ENCODE data around the gene NQO2. TPM values are rescaled to one million over a fixed set of nuclear protein-coding genes. Genes with fewer than 3 reads are reported as not detected.
A peak's percentile ranks its signal among the peaks of the same experiment; 100 is the strongest.

The NQO2 gene
- total and polyA plus RNA-seq, 7 experiments from 2014 or later = 8.1 to 52.0 (median 26.2) TPM

DNA sequence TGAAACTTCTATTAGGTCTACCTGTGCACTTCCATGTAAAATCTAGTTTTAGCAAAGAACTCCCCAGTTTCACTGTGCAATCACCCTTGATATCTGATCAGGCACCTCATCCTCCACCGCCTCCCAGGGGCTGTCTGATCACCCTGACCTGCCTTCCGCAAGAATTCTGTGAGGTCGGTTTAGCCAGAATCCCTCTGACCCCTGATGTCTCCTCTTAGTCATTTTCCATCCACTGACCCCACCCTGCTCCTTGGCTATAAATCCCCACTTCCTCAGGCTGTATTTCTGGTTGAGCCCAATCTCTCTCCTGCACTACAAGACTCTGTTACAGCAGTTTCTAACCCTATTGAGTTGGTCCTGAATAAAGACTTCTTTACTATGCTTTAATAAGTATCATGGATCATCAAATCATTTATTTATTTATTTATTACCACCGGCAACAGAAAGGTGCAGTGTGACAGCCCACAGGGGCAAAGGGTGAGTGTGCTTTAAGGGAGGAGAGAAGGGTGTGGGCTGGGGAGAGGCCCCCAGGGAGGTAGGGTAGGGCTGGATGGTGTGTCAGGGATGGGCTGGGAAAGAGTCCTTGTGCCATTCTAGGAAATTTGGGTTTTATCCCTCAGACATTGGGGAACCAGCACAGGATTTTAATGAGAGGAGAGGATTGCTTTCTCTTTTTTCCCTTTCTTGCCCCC lies 17.1 kb upstream of the NQO2 start:
- POLR2A ChIA-PET = interaction anchor here (9.6 kb wide), 1 partner anchor 46 kb away, joined by 440 read pairs; no protein-coding TSS in a partner anchor
- Mint-ChIP-seq H3K27ac (peak overlapping the region in 2 of 9 donors; percentile 21 to 83), H3K4me3 (peak overlapping the region in 1 of 10 donors; percentile 34), H3K9me3 (no peaks in the 10 kb centered on the region), H3K36me3 (no peaks in the 10 kb centered on the region), H3K27me3 (peaks cover 0 to 60% (median 5%) of the 10 kb centered on the region in 5 donors), H3K4me1 (peaks cover 7 to 24% (median 13%) of the 10 kb centered on the region in 7 donors)
- Histone ChIP-seq H3K9me3 (ENCODE audit: control insufficient read depth in 2 of 3, low read length in 3 of 3) (no peaks in the 10 kb centered on the region), H3K36me3 (ENCODE audit: control insufficient read depth in 2 of 3, insufficient read depth in 3 of 3, low read length in 3 of 3) (no peaks in the 10 kb centered on the region), H3K27me3 (ENCODE audit: control insufficient read depth in 2 of 2, insufficient read depth in 2 of 2, low read length in 2 of 2) (no peaks in the 10 kb centered on the region), H3K4me1 (ENCODE audit: control insufficient read depth in 2 of 2, insufficient read depth in 2 of 2, low read length in 2 of 2) (peaks cover 4 to 5% of the 10 kb centered on the region in 2 donors), H3K4me3 (ENCODE audit: low read length) (no peak overlapping the region), H3K27ac (ENCODE audit: low read depth, low read length) (no peak overlapping the region)
- DNase-seq = no peak
- no peak for ATAC-seq
- intact Hi-C loops (cut with micrococcal nuclease) = no loop called here
- CTCF ChIA-PET = no interaction called here

DNA sequence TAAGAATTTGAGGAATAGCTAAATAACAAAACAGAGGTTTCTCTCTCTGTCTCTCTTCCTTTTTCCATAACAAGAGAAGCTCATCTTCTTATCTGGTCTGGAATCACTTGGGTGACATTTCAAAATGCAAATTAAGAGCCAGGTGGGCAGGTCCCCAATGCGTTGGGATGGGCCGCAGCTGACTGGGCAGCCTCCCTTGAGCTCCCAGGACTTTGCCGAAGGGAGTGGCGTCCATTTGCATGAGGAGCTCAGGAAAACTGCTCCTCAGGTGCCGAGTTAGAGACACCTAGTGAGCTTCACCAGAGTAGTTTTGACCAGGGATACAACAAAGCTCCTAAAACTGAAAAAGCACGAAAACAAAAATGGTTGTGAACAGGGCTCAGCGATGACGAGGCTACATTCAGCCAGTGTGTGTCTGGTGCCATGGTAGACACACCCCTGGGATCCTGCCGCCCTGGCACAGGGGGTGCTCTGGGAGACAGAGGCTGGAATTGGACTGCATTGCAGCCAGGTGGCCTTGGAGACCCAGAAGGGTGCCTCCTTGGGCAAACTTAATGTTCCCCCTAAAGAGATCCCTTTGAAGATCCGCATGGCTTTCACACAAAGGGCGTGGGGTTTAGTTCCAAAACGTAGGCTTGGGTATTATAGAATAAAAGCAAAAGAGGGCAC lies 14.8 kb upstream of the NQO2 start:
- Histone ChIP-seq H3K27me3 (ENCODE audit: control insufficient read depth in 2 of 2, insufficient read depth in 2 of 2, low read length in 2 of 2) (no peaks in the 10 kb centered on the region), H3K4me1 (ENCODE audit: control insufficient read depth in 2 of 2, insufficient read depth in 2 of 2, low read length in 2 of 2) (peaks cover 14% of the 10 kb centered on the region in 2 donors), H3K36me3 (ENCODE audit: control insufficient read depth in 2 of 3, insufficient read depth in 3 of 3, low read length in 3 of 3) (peaks cover 0 to 4% (median 0%) of the 10 kb centered on the region in 3 experiments), H3K27ac (ENCODE audit: low read depth, low read length) (no peak overlapping the region), H3K9me3 (ENCODE audit: control insufficient read depth in 2 of 3, low read length in 3 of 3) (no peaks in the 10 kb centered on the region), H3K4me3 (ENCODE audit: low read length) (no peak overlapping the region)
- intact Hi-C loops (cut with micrococcal nuclease) = loop anchor here (5.0 kb wide), 2 partner anchors 372 to 1032 kb away; no protein-coding TSS in a partner anchor
- Mint-ChIP-seq H3K9me3 (peaks cover 0 to 1% (median 0%) of the 10 kb centered on the region in 11 donors), H3K27ac (peak overlapping the region in 1 of 9 donors; percentile 56), H3K36me3 (no peaks in the 10 kb centered on the region), H3K4me3 (peak overlapping the region in 1 of 10 donors; percentile 17), H3K4me1 (peaks cover 17 to 33% (median 22%) of the 10 kb centered on the region in 7 donors), H3K27me3 (peaks cover 0 to 42% (median 5%) of the 10 kb centered on the region in 5 donors)
- ATAC-seq (no peak), DNase-seq (no peak)
- CTCF ChIA-PET = interaction anchor here (0.6 to 1.9 kb wide), 3 partner anchors 41 to 135 kb away, joined by 3 to 9 read pairs (median 4); no protein-coding TSS in a partner anchor
- POLR2A ChIA-PET = interaction anchor here (0.7 to 9.6 kb wide), 5 partner anchors 10 to 159 kb away, joined by 3 to 440 read pairs (median 3); no protein-coding TSS in a partner anchor

DNA sequence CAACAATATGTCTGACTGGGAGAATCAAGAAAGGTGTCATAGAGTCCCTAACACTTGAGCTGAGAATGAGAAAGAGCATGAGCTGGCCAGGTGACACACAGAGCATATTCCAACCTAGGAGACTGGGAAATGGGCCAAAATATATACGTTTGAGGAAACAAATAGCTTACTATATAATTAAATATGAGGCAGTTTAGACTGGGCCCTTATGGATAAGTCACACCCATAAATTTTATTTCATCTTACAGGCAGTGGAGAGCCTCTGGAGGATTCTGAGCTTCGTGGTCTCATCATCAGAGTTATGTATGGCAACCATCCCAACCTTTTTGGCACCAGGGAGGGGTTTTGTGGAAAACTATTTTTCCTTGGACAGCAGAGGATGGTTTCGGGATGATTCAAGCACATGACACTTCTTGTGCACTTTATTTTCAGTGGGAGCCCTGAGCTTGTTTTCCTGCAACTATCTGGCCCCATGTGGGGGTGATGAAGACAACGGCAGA lies 12.9 kb upstream of the NQO2 start:
- Mint-ChIP-seq H3K27ac (peak overlapping the region in 7 of 9 donors; percentile 65 to 100 (median 95)), H3K9me3 (peaks cover 0 to 1% (median 0%) of the 10 kb centered on the region in 11 donors), H3K4me3 (peak overlapping the region in 9 of 10 donors; percentile 13 to 96 (median 81)), H3K27me3 (peaks cover 0 to 26% (median 0%) of the 10 kb centered on the region in 5 donors), H3K36me3 (peaks cover 0 to 1% (median 0%) of the 10 kb centered on the region in 5 donors), H3K4me1 (peaks cover 18 to 40% (median 27%) of the 10 kb centered on the region in 7 donors)
- peak overlapping the region; percentile 94 for H3K27ac ChIP-seq (ENCODE audit: low read depth, low read length)
- CTCF ChIA-PET = interaction anchor here (0.6 to 5.9 kb wide), 6 partner anchors 32 to 220 kb away, joined by 3 to 53 read pairs (median 22); no protein-coding TSS in a partner anchor
- POLR2A ChIA-PET = interaction anchor here (0.6 to 9.6 kb wide), 14 partner anchors 8 to 154 kb away, joined by 3 to 440 read pairs (median 5); partner anchors contain the start of genes NQO2, RIPK1 and SERPINB1
- H3K4me3 ChIP-seq (ENCODE audit: low read length) = no peak overlapping the region
- intact Hi-C loops (cut with micrococcal nuclease) = loop anchor here (5.0 kb wide), 2 partner anchors 371 to 1031 kb away; no protein-coding TSS in a partner anchor
- no peaks in the 10 kb centered on the region for H3K9me3 ChIP-seq (ENCODE audit: control insufficient read depth in 2 of 3, low read length in 3 of 3)
- ATAC-seq (no peak), DNase-seq (no peak)
- no peaks in the 10 kb centered on the region for H3K27me3 ChIP-seq (ENCODE audit: control insufficient read depth in 2 of 2, insufficient read depth in 2 of 2, low read length in 2 of 2)
- peaks cover 14% of the 10 kb centered on the region in 2 donors for H3K4me1 ChIP-seq (ENCODE audit: control insufficient read depth in 2 of 2, insufficient read depth in 2 of 2, low read length in 2 of 2)
- peaks cover 0 to 4% (median 0%) of the 10 kb centered on the region in 3 experiments for H3K36me3 ChIP-seq (ENCODE audit: control insufficient read depth in 2 of 3, insufficient read depth in 3 of 3, low read length in 3 of 3)

DNA sequence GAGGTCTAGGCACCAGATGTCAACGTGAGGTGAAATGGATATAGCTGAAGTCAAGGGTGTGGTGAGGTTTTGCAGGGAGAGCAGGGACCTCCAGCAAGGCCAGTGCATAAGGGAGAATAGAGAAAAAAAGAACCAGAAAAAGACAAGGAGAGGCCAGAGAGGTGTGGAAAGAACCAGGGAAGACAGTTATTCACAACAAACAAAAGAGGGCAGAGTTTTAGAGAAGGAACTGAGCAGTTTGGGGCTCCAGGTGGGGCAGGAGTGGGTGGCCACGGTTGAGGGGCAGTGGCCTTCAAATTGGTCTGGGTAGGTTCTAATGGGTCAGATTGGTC lies 11.6 kb upstream of the NQO2 start:
- peaks cover 0 to 4% (median 0%) of the 10 kb centered on the region in 3 experiments for H3K36me3 ChIP-seq (ENCODE audit: control insufficient read depth in 2 of 3, insufficient read depth in 3 of 3, low read length in 3 of 3)
- intact Hi-C loops (cut with micrococcal nuclease) = loop anchor here (2.0 to 5.0 kb wide), 9 partner anchors 35 to 1149 kb away; partner anchors contain the start of genes BPHL (in 1 of the 2), PSMG4 (in 1 of the 2) and SERPINB9 (in 1 of the 2)
- Mint-ChIP-seq H3K27me3 (peaks cover 0 to 18% (median 0%) of the 10 kb centered on the region in 5 donors), H3K9me3 (peaks cover 0 to 1% (median 0%) of the 10 kb centered on the region in 11 donors), H3K27ac (peak overlapping the region; percentile 90 to 100 (median 96)), H3K4me1 (peaks cover 17 to 45% (median 30%) of the 10 kb centered on the region in 7 donors), H3K4me3 (peak overlapping the region; percentile 88 to 96 (median 93)), H3K36me3 (peaks cover 0 to 6% (median 0%) of the 10 kb centered on the region in 5 donors)
- H3K27ac ChIP-seq (ENCODE audit: low read depth, low read length) = peak overlapping the region; percentile 94
- no peak for ATAC-seq
- H3K4me1 ChIP-seq (ENCODE audit: control insufficient read depth in 2 of 2, insufficient read depth in 2 of 2, low read length in 2 of 2) = peaks cover 14% of the 10 kb centered on the region in 2 donors
- POLR2A ChIA-PET = interaction anchor here (0.7 to 9.6 kb wide), 25 partner anchors 9 to 1030 kb away, joined by 3 to 440 read pairs (median 14); partner anchors contain the start of genes NQO2, RIPK1, SERPINB1 and SERPINB6
- DNase-seq = no peak
- CTCF ChIA-PET = interaction anchor here (0.6 to 5.9 kb wide), 12 partner anchors 16 to 513 kb away, joined by 3 to 53 read pairs (median 6); partner anchors contain the start of genes RIPK1 and SERPINB6
- H3K27me3 ChIP-seq (ENCODE audit: control insufficient read depth in 2 of 2, insufficient read depth in 2 of 2, low read length in 2 of 2) = no peaks in the 10 kb centered on the region
- peak overlapping the region; percentile 76 for H3K4me3 ChIP-seq (ENCODE audit: low read length)
- H3K9me3 ChIP-seq (ENCODE audit: control insufficient read depth in 2 of 3, low read length in 3 of 3) = no peaks in the 10 kb centered on the region

DNA sequence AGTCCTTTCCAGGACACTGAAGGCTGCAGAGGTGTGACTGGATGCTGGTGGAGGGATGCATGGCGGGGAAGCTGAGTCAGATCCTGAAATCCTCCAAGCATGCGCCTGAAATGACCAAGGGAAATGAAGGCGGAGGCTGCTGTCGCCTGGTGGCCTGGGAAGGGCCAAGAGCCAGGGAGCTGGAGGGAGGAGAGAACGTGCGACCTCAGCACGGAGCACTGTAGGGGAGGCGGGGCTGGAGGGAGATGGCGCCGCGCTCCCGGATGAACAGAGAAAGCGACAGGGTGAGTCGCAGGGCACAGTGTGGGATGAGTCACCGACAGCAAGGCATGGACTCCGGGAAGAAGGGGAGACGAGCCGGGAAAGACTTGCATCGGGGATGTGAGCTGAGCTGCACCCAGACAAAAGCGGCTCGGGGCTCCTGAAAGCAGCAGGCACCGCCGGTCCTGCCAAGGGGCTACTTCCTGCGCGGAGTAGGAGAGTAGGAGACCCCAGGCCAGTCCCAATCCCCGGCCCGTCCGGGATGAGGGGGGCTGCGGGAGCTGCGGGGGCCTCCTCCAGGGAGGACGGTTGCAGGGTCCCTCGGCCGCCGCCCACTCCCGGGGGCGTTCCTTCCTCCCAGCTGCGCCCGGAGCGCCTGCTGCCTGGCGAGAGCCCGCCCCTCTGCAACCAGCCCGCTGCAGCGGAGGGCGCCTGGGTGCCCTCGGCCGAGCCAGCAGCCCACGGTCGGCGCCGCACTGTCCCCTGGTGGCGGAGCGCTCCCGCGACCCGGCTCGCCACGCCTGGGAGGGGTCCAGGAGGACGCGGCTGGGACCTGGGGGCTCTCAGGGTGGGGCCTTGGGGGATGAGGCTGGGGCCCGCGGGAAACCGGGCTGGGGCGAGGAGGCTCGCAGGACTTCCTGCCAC lies 11.0 kb upstream of the NQO2 start:
- Histone ChIP-seq H3K9me3 (ENCODE audit: control insufficient read depth in 2 of 3, low read length in 3 of 3) (no peaks in the 10 kb centered on the region), H3K4me1 (ENCODE audit: control insufficient read depth in 2 of 2, insufficient read depth in 2 of 2, low read length in 2 of 2) (peaks cover 14% of the 10 kb centered on the region in 2 donors), H3K27ac (ENCODE audit: low read depth, low read length) (peak overlapping the region; percentile 94), H3K27me3 (ENCODE audit: control insufficient read depth in 2 of 2, insufficient read depth in 2 of 2, low read length in 2 of 2) (no peaks in the 10 kb centered on the region), H3K4me3 (ENCODE audit: low read length) (peak overlapping the region; percentile 76), H3K36me3 (ENCODE audit: control insufficient read depth in 2 of 3, insufficient read depth in 3 of 3, low read length in 3 of 3) (peaks cover 0 to 4% (median 0%) of the 10 kb centered on the region in 3 experiments)
- H3K36me3 Mint-ChIP-seq = peaks cover 0 to 6% (median 0%) of the 10 kb centered on the region in 5 donors
- peaks cover 0 to 1% (median 0%) of the 10 kb centered on the region in 11 donors for H3K9me3 Mint-ChIP-seq
- H3K4me3 Mint-ChIP-seq = peak overlapping the region; percentile 88 to 98 (median 96)
- H3K27ac Mint-ChIP-seq = peak overlapping the region; percentile 94 to 100 (median 100)
- ATAC-seq = peak; percentile 87
- H3K4me1 Mint-ChIP-seq = peaks cover 15 to 41% (median 30%) of the 10 kb centered on the region in 7 donors
- H3K27me3 Mint-ChIP-seq = peaks cover 0 to 11% (median 0%) of the 10 kb centered on the region in 5 donors
- POLR2A ChIA-PET = interaction anchor here (0.6 to 9.6 kb wide), 44 partner anchors 10 to 1033 kb away, joined by 3 to 440 read pairs (median 4); partner anchors contain the start of genes NQO2, RIPK1, SERPINB1 and SERPINB6
- peak in 8 of 9 donors; percentile 68 to 84 (median 78) for DNase-seq
- CTCF ChIA-PET = interaction anchor here (0.6 to 5.9 kb wide), 27 partner anchors 9 to 512 kb away, joined by 3 to 53 read pairs (median 5); partner anchors contain the start of genes RIPK1, SERPINB1 and SERPINB6
- intact Hi-C loops (cut with micrococcal nuclease) = loop anchor here (1.0 to 5.0 kb wide), 23 partner anchors 11 to 1148 kb away; partner anchors contain the start of genes SERPINB1 (in 2 of the 2), SERPINB6 (in 2 of the 2), WRNIP1 (in 2 of the 2) and BPHL (in 1 of the 2)
